OCI-M1 (cell line): Measurements from ENCODE around the gene LCN2.

Experiments used
- DNase-seq: peaks from one replicate; lab custom pipeline; 2025; lab: John Stamatoyannopoulos, UW

LCN2 gene

GRCh38 chr9:128201441-128202369, 52.5 kb downstream of the LCN2 start:
- DNase-seq = no peak

GRCh38 chr9:128202648-128203023, 53.4 kb downstream of the LCN2 start:
- DNase-seq = no peak
